WTC11 (cell line): Measurements from ENCODE around the gene OMA1. TPM values are rescaled to one million over a fixed set of nuclear protein-coding genes. Genes with fewer than 3 reads are reported as not detected.
A peak's percentile ranks its signal among the peaks of the same experiment; 100 is the strongest.

Experiments
- ATAC-seq: fragments of 200-7000 bp; cut with Tn5 transposase; 2 replicates; pipeline ENCODE4 v1.10.0; 2021; ENCODE audit warnings: mild to moderate bottlenecking, moderate library complexity
- CTCF ChIA-PET: fragments of 300-600 bp; sonication (Branson Sonifier 250); formaldehyde crosslinking; loops from one replicate; lab custom pipeline; 2021; ENCODE audit warnings: antibody characterized with exemption; lab: Charles Lee
- POLR2A ChIA-PET: fragments of 350-600 bp; sonication (Branson Sonifier 250); formaldehyde crosslinking; loops from one replicate; lab custom pipeline; 2021; ENCODE audit warnings: antibody characterized with exemption; lab: Charles Lee
- DNase-seq: peaks from one replicate; pipeline ENCODE4 v3.0.0; 2021; ENCODE audit warnings: low spot score
- H3K27ac Mint-ChIP-seq: 2 replicates; pipeline ENCODE4 v1.8.0; 2021; ENCODE audit warnings: mixed read lengths
- H3K27me3 Mint-ChIP-seq: 2 replicates; pipeline ENCODE4 v1.8.0; 2021; ENCODE audit warnings: low read depth, mild to moderate bottlenecking, moderate library complexity, mixed read lengths
- H3K36me3 Mint-ChIP-seq: 2 replicates; pipeline ENCODE4 v1.8.0; 2021; ENCODE audit warnings: mixed read lengths
- H3K4me1 Mint-ChIP-seq: 2 replicates; pipeline ENCODE4 v1.8.0; 2022; ENCODE audit warnings: mixed read lengths
- H3K4me3 Mint-ChIP-seq: 2 replicates; pipeline ENCODE4 v1.8.0; 2021; ENCODE audit warnings: mild to moderate bottlenecking, moderate library complexity, mixed read lengths
- H3K9me3 Mint-ChIP-seq: 2 replicates; pipeline ENCODE4 v1.8.0; 2021; ENCODE audit warnings: mixed read lengths
- CREB1 ChIP-seq: sonication (generic); formaldehyde crosslinking; IDR thresholded peaks from 2 replicates; pipeline ENCODE4 v1.8.0; 2023; ENCODE audit warnings: mild to moderate bottlenecking, missing genetic modification reagents
- ETV6 ChIP-seq: sonication (generic); formaldehyde crosslinking; IDR thresholded peaks from 2 replicates; pipeline ENCODE4 v1.8.1; 2022; ENCODE audit warnings: mild to moderate bottlenecking, missing genetic modification reagents
- GRHL2 ChIP-seq: fragments of 250-450 bp; sonication (Bioruptor Pico); IDR thresholded peaks from 2 replicates; pipeline ENCODE4 v1.8.0; 2022; ENCODE audit warnings: mild to moderate bottlenecking, moderate library complexity; ENCODE audit not compliant: insufficient replicate concordance, severe bottlenecking
- IRF2 ChIP-seq: sonication (generic); formaldehyde crosslinking; IDR thresholded peaks from 2 replicates; pipeline ENCODE4 v1.8.0; 2022; ENCODE audit warnings: low read depth, missing genetic modification reagents, borderline replicate concordance
- MYBL2 ChIP-seq: sonication (generic); formaldehyde crosslinking; IDR thresholded peaks from 2 replicates; pipeline ENCODE4 v1.8.1; 2023; ENCODE audit warnings: mild to moderate bottlenecking, moderate library complexity, missing genetic modification reagents
- PRRX2 ChIP-seq: fragments of 250-450 bp; sonication (Bioruptor Pico); IDR thresholded peaks from 2 replicates; pipeline ENCODE4 v1.8.0; 2021; ENCODE audit warnings: mild to moderate bottlenecking
- SMAD3 ChIP-seq: sonication (generic); formaldehyde crosslinking; IDR thresholded peaks from 2 replicates; pipeline ENCODE4 v1.8.0; 2022; ENCODE audit warnings: missing genetic modification reagents, mild to moderate bottlenecking, borderline replicate concordance
- TEAD1 ChIP-seq: sonication (generic); formaldehyde crosslinking; IDR thresholded peaks from 2 replicates; pipeline ENCODE4 v1.8.0; 2022; ENCODE audit warnings: mild to moderate bottlenecking, missing genetic modification reagents
- ZNF219 ChIP-seq: sonication (generic); formaldehyde crosslinking; IDR thresholded peaks from 2 replicates; pipeline ENCODE4 v1.8.0; 2023; ENCODE audit warnings: missing genetic modification reagents, mild to moderate bottlenecking, borderline replicate concordance
- ZNF423 ChIP-seq: fragments of 250-450 bp; sonication (Bioruptor Pico); IDR thresholded peaks from 2 replicates; pipeline ENCODE4 v2.1.2; 2022; ENCODE audit warnings: mild to moderate bottlenecking, moderate library complexity
- total RNA-seq: library from RNA; stranded (reverse); gene quantifications from 3 replicates; pipeline ENCODE4 v1.2.3, GENCODE V29; 2021
- TF ChIP-seq, protein P1 (sequence below): fragments of 250-450 bp; sonication (Bioruptor Pico); IDR thresholded peaks from 2 replicates; pipeline ENCODE4 v2.1.2; 2022; ENCODE audit warnings: mild to moderate bottlenecking, moderate library complexity
- TF ChIP-seq, protein P2 (sequence below): sonication (generic); formaldehyde crosslinking; IDR thresholded peaks from 2 replicates; pipeline ENCODE4 v1.8.1; 2022; ENCODE audit warnings: mild to moderate bottlenecking, moderate library complexity, missing genetic modification reagents
- TF ChIP-seq, protein P3 (sequence below): sonication (generic); formaldehyde crosslinking; IDR thresholded peaks from 2 replicates; pipeline ENCODE4 v1.8.0; 2022; ENCODE audit warnings: mild to moderate bottlenecking, missing genetic modification reagents
- TF ChIP-seq, protein P4 (sequence below): sonication (generic); formaldehyde crosslinking; IDR thresholded peaks from 2 replicates; pipeline ENCODE4 v1.8.1; 2022; ENCODE audit warnings: mild to moderate bottlenecking, missing genetic modification reagents, moderate library complexity, borderline replicate concordance
- TF ChIP-seq, protein P5 (sequence below): sonication (generic); formaldehyde crosslinking; IDR thresholded peaks from 2 replicates; pipeline ENCODE4 v1.8.1; 2023; ENCODE audit warnings: mild to moderate bottlenecking, missing genetic modification reagents, borderline replicate concordance
- TF ChIP-seq, protein P6 (sequence below): sonication (generic); formaldehyde crosslinking; IDR thresholded peaks from 2 replicates; pipeline ENCODE4 v1.8.1; 2022; ENCODE audit warnings: low read depth, mild to moderate bottlenecking, moderate library complexity, missing genetic modification reagents, borderline replicate concordance
- TF ChIP-seq, protein P7 (sequence below): sonication (generic); formaldehyde crosslinking; IDR thresholded peaks from 2 replicates; pipeline ENCODE4 v1.8.1; 2022; ENCODE audit warnings: missing genetic modification reagents, borderline replicate concordance

OMA1 gene
- total RNA-seq, 1 experiment from 2014 or later, result 10.5 TPM

DNA sequence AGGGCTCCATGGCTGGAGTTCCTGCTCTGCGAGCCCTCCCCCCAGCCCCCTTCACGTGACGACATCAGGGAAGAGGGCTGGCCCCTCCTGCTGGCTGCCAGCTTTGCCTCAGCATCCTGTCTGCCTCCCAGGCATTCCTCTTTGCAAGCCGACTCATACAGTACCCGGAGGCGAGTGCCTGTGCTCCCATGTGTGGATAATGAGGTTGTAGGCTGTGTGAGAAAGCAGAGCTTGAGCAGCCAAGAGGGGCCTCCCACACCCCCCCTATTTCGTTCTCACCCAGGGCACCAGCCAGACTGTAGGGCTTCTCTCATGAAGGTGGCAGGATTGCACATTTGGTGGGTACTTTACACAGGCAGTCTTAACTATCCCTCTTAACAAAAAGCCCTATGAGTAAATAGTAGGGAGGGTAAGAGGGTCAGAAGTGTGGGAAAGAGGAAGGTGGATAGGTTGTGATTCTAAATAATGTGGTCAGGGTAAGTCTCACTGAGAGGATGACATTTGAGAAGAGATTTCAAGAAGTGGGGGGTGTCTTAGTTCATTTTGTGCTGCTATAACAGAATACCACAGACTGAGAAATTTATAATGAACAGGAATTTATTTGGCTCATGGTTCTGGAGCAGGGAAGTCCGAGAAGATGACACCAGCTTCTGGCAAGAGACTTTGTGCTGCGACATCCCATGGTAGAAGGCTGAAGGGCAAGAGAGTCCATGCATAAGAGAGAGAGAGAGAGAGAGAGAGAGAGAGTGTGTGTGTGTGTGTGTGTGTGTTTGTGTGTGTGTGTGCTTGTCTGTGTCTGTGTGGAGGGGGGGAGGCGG, 113.5 kb downstream of the OMA1 start (continued):
- TF ChIP-seq, protein P1, sequence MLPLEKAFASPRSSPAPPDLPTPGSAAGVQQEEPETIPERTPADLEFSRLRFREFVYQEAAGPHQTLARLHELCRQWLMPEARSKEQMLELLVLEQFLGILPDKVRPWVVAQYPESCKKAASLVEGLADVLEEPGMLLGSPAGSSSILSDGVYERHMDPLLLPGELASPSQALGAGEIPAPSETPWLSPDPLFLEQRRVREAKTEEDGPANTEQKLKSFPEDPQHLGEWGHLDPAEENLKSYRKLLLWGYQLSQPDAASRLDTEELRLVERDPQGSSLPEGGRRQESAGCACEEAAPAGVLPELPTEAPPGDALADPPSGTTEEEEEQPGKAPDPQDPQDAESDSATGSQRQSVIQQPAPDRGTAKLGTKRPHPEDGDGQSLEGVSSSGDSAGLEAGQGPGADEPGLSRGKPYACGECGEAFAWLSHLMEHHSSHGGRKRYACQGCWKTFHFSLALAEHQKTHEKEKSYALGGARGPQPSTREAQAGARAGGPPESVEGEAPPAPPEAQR, result no peak
- TF ChIP-seq, protein P2, sequence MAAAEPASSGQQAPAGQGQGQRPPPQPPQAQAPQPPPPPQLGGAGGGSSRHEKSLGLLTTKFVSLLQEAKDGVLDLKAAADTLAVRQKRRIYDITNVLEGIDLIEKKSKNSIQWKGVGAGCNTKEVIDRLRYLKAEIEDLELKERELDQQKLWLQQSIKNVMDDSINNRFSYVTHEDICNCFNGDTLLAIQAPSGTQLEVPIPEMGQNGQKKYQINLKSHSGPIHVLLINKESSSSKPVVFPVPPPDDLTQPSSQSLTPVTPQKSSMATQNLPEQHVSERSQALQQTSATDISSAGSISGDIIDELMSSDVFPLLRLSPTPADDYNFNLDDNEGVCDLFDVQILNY (CRISPR knock-in tag), result no peak
- TF ChIP-seq GRHL2 (CRISPR knock-in tag), result no peak
- TF ChIP-seq, protein P3, sequence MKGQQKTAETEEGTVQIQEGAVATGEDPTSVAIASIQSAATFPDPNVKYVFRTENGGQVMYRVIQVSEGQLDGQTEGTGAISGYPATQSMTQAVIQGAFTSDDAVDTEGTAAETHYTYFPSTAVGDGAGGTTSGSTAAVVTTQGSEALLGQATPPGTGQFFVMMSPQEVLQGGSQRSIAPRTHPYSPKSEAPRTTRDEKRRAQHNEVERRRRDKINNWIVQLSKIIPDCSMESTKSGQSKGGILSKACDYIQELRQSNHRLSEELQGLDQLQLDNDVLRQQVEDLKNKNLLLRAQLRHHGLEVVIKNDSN (CRISPR knock-in tag), result peak; percentile 90
- TF ChIP-seq, protein P4, sequence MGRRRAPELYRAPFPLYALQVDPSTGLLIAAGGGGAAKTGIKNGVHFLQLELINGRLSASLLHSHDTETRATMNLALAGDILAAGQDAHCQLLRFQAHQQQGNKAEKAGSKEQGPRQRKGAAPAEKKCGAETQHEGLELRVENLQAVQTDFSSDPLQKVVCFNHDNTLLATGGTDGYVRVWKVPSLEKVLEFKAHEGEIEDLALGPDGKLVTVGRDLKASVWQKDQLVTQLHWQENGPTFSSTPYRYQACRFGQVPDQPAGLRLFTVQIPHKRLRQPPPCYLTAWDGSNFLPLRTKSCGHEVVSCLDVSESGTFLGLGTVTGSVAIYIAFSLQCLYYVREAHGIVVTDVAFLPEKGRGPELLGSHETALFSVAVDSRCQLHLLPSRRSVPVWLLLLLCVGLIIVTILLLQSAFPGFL (CRISPR knock-in tag), result no peak
- no peak for TF ChIP-seq CREB1 (CRISPR knock-in tag)
- TF ChIP-seq TEAD1, result peak; percentile 61; the same call in 1 of the 2 replicates
- TF ChIP-seq MYBL2, result no peak
- TF ChIP-seq, protein P5, sequence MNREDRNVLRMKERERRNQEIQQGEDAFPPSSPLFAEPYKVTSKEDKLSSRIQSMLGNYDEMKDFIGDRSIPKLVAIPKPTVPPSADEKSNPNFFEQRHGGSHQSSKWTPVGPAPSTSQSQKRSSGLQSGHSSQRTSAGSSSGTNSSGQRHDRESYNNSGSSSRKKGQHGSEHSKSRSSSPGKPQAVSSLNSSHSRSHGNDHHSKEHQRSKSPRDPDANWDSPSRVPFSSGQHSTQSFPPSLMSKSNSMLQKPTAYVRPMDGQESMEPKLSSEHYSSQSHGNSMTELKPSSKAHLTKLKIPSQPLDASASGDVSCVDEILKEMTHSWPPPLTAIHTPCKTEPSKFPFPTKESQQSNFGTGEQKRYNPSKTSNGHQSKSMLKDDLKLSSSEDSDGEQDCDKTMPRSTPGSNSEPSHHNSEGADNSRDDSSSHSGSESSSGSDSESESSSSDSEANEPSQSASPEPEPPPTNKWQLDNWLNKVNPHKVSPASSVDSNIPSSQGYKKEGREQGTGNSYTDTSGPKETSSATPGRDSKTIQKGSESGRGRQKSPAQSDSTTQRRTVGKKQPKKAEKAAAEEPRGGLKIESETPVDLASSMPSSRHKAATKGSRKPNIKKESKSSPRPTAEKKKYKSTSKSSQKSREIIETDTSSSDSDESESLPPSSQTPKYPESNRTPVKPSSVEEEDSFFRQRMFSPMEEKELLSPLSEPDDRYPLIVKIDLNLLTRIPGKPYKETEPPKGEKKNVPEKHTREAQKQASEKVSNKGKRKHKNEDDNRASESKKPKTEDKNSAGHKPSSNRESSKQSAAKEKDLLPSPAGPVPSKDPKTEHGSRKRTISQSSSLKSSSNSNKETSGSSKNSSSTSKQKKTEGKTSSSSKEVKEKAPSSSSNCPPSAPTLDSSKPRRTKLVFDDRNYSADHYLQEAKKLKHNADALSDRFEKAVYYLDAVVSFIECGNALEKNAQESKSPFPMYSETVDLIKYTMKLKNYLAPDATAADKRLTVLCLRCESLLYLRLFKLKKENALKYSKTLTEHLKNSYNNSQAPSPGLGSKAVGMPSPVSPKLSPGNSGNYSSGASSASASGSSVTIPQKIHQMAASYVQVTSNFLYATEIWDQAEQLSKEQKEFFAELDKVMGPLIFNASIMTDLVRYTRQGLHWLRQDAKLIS (CRISPR knock-in tag), result no peak
- TF ChIP-seq, all 79 proteins: peak for 6

DNA sequence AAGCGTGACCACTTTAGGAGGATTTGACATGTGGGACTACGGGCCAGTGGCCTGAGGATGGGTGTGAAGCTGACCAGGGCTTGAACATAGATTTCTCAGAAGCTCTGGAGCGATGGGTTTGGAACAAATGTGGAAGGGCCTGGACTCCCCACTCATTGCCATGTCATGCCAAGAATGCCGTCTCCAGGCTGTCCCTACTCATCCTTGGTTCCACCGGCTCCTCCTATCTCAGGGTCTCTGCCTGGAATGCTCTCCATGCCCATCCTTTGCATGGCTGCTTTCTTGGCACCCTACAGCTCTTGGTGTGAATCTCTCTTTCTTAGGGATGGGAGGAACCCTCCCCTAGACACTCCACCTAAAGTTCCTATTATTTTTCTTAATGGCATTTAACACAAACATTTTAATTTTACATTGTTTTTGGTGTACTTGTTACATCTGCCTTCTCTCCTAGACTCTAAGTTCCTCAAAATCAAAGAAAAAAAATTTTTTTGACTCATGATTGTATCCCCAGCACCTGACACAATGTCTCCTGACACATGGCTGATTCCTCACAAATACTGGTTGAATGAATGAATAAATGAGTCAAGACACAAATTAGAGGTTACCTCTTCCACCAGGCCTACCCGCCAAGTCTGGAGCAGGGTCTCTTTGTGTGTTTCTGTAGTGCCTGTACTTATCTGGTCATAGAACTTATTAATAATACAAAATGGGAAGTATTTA, 114.5 kb downstream of the OMA1 start:
- no peaks in the 10 kb centered on the region for H3K36me3 Mint-ChIP-seq
- H3K27ac Mint-ChIP-seq, result no peak overlapping the region
- H3K27me3 Mint-ChIP-seq, result no peaks in the 10 kb centered on the region
- CTCF ChIA-PET, result interaction anchor here (1.0 kb wide), 1 partner anchor 114 kb away, joined by 3 read pairs; the partner anchor contains the start of gene OMA1
- POLR2A ChIA-PET, result no interaction called here
- H3K9me3 Mint-ChIP-seq, result peaks cover 4% of the 10 kb centered on the region
- no peaks in the 10 kb centered on the region for H3K4me1 Mint-ChIP-seq
- ATAC-seq, result no peak
- no peak for DNase-seq
- H3K4me3 Mint-ChIP-seq, result no peak overlapping the region
- TF ChIP-seq SMAD3 (CRISPR knock-in tag), result no peak
- TF ChIP-seq ZNF219 (CRISPR knock-in tag), result no peak
- TF ChIP-seq PRRX2, result no peak
- TF ChIP-seq, protein P6, sequence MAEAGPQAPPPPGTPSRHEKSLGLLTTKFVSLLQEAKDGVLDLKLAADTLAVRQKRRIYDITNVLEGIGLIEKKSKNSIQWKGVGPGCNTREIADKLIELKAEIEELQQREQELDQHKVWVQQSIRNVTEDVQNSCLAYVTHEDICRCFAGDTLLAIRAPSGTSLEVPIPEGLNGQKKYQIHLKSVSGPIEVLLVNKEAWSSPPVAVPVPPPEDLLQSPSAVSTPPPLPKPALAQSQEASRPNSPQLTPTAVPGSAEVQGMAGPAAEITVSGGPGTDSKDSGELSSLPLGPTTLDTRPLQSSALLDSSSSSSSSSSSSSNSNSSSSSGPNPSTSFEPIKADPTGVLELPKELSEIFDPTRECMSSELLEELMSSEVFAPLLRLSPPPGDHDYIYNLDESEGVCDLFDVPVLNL (CRISPR knock-in tag), result no peak
- TF ChIP-seq, protein P7, sequence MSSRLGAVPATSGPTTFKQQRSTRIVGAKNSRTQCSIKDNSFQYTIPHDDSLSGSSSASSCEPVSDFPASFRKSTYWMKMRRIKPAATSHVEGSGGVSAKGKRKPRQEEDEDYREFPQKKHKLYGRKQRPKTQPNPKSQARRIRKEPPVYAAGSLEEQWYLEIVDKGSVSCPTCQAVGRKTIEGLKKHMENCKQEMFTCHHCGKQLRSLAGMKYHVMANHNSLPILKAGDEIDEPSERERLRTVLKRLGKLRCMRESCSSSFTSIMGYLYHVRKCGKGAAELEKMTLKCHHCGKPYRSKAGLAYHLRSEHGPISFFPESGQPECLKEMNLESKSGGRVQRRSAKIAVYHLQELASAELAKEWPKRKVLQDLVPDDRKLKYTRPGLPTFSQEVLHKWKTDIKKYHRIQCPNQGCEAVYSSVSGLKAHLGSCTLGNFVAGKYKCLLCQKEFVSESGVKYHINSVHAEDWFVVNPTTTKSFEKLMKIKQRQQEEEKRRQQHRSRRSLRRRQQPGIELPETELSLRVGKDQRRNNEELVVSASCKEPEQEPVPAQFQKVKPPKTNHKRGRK (CRISPR knock-in tag), result no peak
- no peak for TF ChIP-seq ETV6 (CRISPR knock-in tag)
- no peak for TF ChIP-seq IRF2 (CRISPR knock-in tag)
- TF ChIP-seq, protein P5 (CRISPR knock-in tag), result no peak
- TF ChIP-seq ZNF423 (CRISPR knock-in tag), result no peak
